ENCODE measurements around the gene CLEC16A.

The CLEC16A gene

GRCh38 chr16:11145819-11146211 lies 201.5 kb downstream of the CLEC16A start:
- DNase-seq (ENCODE audit: insufficient read length, low spot score) (no peak), FAIRE-seq (no peak)
- TF ChIP-seq CTCF (IDR thresholded peaks at IDR 0.05; ENCODE audit: insufficient read depth, missing control alignments): no peak

GRCh38 chr16:11147033-11147753 lies 202.8 kb downstream of the CLEC16A start:
- DNase-seq (ENCODE audit: insufficient read length, low spot score) (no peak), FAIRE-seq (no peak)
- no peak for TF ChIP-seq CTCF (IDR thresholded peaks at IDR 0.05; ENCODE audit: insufficient read depth, missing control alignments)

- FAIRE-seq (no peak), DNase-seq (ENCODE audit: insufficient read length, low spot score) (no peak)
- TF ChIP-seq CTCF (IDR thresholded peaks at IDR 0.05; ENCODE audit: insufficient read depth, missing control alignments): no peak
Observed at GRCh38 chr16:11147754-11148444, 203.5 kb downstream of the CLEC16A start.

- DNase-seq (ENCODE audit: insufficient read length, low spot score) (no peak), FAIRE-seq (no peak)
- TF ChIP-seq CTCF (IDR thresholded peaks at IDR 0.05; ENCODE audit: insufficient read depth, missing control alignments): no peak
Observed at GRCh38 chr16:11149011-11149616, 204.8 kb downstream of the CLEC16A start.

GRCh38 chr16:11150190-11150589 lies 205.8 kb downstream of the CLEC16A start:
- TF ChIP-seq CTCF (IDR thresholded peaks at IDR 0.05; ENCODE audit: insufficient read depth, missing control alignments): no peak
- no peak for FAIRE-seq

GRCh38 chr16:11151156-11151884 lies 207.0 kb downstream of the CLEC16A start:
- FAIRE-seq (no peak), DNase-seq (ENCODE audit: insufficient read length, low spot score) (no peak)
- TF ChIP-seq CTCF (IDR thresholded peaks at IDR 0.05; ENCODE audit: insufficient read depth, missing control alignments): no peak

More at GRCh38 chr16:11150190-11150589, 205.8 kb downstream of the CLEC16A start:
- DNase-seq (ENCODE audit: insufficient read length, low spot score): no peak

Data from D721Med (cell line).